ENCODE data around the gene SNX5.

SNX5 gene

GRCh38 chr20:17916433-17916891 is 52.1 kb downstream of the SNX5 start:
- TF ChIP-seq, protein P1, sequence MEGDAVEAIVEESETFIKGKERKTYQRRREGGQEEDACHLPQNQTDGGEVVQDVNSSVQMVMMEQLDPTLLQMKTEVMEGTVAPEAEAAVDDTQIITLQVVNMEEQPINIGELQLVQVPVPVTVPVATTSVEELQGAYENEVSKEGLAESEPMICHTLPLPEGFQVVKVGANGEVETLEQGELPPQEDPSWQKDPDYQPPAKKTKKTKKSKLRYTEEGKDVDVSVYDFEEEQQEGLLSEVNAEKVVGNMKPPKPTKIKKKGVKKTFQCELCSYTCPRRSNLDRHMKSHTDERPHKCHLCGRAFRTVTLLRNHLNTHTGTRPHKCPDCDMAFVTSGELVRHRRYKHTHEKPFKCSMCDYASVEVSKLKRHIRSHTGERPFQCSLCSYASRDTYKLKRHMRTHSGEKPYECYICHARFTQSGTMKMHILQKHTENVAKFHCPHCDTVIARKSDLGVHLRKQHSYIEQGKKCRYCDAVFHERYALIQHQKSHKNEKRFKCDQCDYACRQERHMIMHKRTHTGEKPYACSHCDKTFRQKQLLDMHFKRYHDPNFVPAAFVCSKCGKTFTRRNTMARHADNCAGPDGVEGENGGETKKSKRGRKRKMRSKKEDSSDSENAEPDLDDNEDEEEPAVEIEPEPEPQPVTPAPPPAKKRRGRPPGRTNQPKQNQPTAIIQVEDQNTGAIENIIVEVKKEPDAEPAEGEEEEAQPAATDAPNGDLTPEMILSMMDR (conservative IDR thresholded peaks at IDR 0.05), result no peak
- H3K27ac ChIP-seq, result no peak overlapping the region

DNA sequence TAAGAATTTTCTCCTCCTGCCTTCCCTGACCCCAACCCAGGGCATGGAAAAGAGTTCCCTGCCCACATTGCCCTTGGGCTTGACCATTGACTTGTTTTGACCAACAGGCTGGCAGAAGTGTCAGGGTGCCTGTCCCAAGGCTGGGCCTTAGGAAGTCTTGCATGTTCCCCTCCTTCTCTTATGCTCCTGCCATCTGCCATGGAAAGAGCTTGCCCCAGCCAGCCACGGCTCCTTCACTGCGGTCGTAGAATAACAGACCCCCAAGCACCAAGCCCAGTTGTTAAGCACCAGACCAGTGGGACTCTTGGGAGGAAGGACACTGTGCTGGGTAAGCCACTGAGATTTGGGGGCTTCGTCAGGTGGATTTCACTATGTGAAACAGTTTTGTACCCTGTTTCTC is 53.6 kb downstream of the SNX5 start:
- H3K27ac ChIP-seq, result no peak overlapping the region
- TF ChIP-seq, protein P1 (conservative IDR thresholded peaks at IDR 0.05), result no peak

DNA sequence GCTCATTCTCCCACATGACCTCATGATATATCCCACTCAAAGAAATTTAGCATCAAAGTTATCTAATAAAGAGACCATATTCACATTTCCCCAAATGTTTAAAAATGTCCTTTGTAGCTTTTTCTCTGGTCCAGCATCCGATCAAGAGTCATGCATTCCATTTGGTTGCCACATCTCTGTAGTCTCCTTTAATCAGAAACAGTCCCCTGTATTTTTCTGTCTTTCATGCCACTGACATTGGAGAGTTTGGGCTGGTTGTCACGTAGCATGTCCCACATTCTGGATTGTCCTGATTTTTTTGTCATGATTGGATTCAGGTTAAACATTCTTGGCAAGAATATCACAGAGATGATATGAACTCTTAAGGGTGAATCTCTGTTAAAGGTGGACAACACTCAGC is 55.7 kb downstream of the SNX5 start:
- TF ChIP-seq, protein P1 (conservative IDR thresholded peaks at IDR 0.05), result no peak
- no peak overlapping the region for H3K27ac ChIP-seq

- TF ChIP-seq, protein P1 (conservative IDR thresholded peaks at IDR 0.05), result no peak
- no peak overlapping the region for H3K27ac ChIP-seq
These were observed 56.7 kb downstream of the SNX5 start for GRCh38 chr20:17911927-17912326.

DNA sequence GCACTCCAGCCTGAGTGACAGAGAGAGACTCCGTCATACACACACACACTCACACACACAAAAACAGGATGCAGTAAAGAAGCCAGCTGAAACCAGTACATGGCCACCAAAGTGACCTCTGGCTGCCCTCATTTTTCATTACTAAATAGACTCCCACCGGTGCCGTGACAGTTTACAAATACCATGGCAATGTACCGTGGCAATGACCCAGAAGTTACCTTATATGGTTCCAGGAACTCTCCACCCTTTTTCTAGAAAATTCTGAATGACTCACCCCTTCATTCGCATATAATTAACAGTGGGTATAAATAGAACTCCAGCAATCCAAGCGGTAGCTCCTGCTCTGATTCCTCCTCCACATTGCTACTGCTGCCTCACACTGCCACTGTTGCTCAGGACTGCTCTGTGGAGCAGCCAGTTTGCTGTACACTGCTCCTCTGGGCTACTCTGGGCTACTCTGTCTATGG is 57.7 kb downstream of the SNX5 start:
- TF ChIP-seq, protein P1 (conservative IDR thresholded peaks at IDR 0.05), result no peak
- no peak overlapping the region for H3K27ac ChIP-seq

GRCh38 chr20:17909869-17910321 is 58.7 kb downstream of the SNX5 start:
- no peak overlapping the region for H3K27ac ChIP-seq
- TF ChIP-seq, protein P1 (conservative IDR thresholded peaks at IDR 0.05), result no peak

DNA sequence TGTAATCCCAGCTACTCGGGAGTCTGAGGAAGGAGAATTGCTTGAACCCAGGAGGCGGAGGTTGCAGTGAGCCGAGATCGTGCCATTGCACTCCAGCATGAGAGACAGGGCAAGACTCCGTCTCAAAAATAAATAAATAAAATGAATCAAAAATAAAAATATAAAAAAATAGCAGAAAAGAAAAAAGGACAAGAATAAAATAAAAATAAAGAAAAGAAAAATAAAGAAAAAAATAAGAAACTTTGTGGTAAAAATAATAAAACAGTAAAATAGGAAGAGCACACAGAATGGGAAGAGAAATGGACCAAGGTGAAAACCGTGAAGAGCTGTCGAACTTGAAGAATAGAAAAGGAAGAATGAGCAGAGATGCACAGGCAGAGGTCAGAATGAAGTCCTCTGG is 63.0 kb downstream of the SNX5 start:
- TF ChIP-seq, protein P1 (conservative IDR thresholded peaks at IDR 0.05), result no peak
- H3K27ac ChIP-seq, result no peak overlapping the region
